ENCODE data around the gene SLC39A12.

DNA sequence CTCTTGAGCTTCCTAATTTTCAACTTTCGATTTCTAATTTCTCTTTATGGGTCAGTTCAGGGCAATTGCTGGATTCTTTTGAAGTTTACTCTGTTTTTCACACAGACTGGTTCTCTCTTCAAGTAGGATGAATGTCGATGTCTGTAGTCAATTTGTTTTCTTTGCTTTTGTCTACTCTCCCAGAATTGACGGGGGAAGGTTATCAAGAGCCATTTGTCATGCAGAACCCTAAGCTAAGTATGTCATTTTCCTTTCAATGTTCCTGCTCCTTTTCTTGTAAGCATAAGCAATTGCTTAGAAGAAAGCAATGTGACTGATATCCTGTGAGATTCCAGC, 53.7 kb downstream of the SLC39A12 start:
- TF ChIP-seq POLR2A (IDR thresholded peaks at IDR 0.05; ENCODE audit: low read depth) (no peak), EP300 (IDR thresholded peaks at IDR 0.05) (no peak)
- TF ChIP-seq, protein P1, sequence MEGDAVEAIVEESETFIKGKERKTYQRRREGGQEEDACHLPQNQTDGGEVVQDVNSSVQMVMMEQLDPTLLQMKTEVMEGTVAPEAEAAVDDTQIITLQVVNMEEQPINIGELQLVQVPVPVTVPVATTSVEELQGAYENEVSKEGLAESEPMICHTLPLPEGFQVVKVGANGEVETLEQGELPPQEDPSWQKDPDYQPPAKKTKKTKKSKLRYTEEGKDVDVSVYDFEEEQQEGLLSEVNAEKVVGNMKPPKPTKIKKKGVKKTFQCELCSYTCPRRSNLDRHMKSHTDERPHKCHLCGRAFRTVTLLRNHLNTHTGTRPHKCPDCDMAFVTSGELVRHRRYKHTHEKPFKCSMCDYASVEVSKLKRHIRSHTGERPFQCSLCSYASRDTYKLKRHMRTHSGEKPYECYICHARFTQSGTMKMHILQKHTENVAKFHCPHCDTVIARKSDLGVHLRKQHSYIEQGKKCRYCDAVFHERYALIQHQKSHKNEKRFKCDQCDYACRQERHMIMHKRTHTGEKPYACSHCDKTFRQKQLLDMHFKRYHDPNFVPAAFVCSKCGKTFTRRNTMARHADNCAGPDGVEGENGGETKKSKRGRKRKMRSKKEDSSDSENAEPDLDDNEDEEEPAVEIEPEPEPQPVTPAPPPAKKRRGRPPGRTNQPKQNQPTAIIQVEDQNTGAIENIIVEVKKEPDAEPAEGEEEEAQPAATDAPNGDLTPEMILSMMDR (IDR thresholded peaks at IDR 0.05), result no peak
